GM12875 (cell line): ENCODE results near the gene LSM3.
A peak's percentile ranks its signal among the peaks of the same experiment; 100 is the strongest.

Source experiments
- H3K4me3 ChIP-seq: one replicate; pipeline ENCODE4 v1.5.1; 2011; ENCODE audit warnings: low read depth, low read length, control low read depth
- CTCF ChIP-seq: IDR thresholded peaks from 2 replicates; pipeline ENCODE4 v1.5.1; 2011; ENCODE audit warnings: low read depth, mild to moderate bottlenecking, control low read depth, inconsistent platforms, low read length, moderate library complexity, borderline replicate concordance; ENCODE audit not compliant: insufficient read depth

The LSM3 gene

GRCh38 chr3:14147617-14148016 is 31.0 kb upstream of the LSM3 start:
- no peak overlapping the region for H3K4me3 ChIP-seq
- no peak for TF ChIP-seq CTCF

GRCh38 chr3:14148041-14148985 is 30.3 kb upstream of the LSM3 start:
- no peak for TF ChIP-seq CTCF

DNA sequence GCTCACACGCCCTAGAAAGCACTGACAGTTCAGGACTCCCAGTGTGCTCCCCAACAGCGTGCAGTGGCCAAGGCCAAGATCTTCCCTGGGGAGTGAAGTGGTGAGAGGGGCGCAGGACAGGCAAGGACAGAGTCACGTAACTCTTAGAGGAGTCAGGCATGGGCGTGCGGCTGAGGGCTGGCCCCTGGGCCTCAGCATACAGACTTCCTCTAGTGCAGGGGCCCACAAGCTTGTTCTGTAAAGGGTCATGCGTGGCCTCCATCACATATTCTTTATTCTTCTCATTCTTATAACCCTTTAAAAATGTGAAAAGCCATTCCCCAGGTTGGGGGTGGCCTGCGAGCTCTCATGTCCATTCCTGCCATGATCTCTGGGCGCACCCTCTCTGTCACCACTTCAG is 28.5 kb upstream of the LSM3 start:
- no peak for TF ChIP-seq CTCF
- no peak overlapping the region for H3K4me3 ChIP-seq

More at GRCh38 chr3:14148041-14148985, 30.3 kb upstream of the LSM3 start:
- no peak overlapping the region for H3K4me3 ChIP-seq

- no peak overlapping the region for H3K4me3 ChIP-seq
- no peak for TF ChIP-seq CTCF
Measured at GRCh38 chr3:14150491-14151230, 28.0 kb upstream of the LSM3 start.

DNA sequence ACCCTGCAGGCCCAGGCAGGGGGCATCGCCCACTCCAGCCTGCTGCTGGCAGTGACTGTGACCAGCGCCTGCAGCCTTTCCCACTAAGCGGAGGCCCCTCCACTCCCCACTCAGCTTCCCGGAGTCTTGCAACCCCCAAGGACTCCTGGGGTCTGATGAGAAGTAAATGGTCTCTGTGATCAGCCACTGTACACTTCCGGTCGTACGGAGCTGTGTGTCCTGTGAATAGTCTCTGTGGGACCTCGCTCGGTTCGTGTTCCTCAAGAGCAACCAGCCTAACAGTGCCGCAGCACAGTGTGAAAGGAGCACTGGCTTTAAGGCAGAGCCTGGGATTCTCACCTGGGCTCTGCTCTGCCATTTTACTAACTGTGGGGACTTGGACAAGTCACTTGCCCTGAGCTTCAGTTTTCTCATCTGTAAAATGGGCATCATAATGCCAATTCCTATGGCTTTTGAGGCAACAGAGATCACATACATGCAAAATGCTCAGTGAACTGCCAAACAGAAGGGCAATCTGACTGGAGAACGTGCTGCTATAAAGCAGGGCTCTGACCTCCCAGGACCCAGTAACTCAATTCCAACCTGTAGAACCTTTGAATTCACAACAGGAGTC is 27.0 kb upstream of the LSM3 start:
- no peak for TF ChIP-seq CTCF
- H3K4me3 ChIP-seq = no peak overlapping the region

DNA sequence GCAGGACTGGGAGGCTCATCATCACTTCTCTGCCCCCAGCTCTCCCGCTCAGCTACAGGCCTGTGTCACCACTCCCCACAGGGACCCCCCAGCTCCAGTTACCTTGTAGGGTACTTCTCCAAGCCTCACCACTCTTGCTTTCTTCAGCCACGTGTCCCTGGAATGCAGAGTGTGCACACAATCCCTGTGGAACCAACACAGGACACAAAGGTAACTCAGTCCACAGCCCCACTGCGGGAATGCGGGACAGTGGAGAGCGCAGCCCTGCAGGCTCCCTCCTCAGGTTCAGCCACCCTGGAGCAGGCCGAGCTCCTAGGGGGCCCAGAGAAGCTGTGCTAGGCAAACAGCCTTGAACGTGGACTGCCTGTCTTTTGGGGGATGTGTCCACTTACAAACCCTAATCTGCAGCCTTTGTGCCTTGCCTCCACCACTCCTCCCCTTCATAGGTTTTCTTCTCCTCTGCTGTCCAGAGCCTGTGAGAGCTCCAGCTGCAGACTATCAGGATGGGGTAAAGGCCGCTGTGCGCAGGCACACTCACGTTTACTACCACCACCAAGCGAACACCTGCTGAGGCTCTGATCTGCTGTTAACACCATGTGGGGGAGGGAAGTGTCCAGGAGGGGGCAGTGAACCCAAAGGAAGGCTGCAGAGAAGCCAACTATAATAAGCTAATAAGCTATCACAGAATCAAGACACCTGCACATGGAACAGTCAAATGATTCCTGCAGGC is 26.2 kb upstream of the LSM3 start:
- 0 out of 2 replicates have a peak, but pooled peaks have one; percentile 11 for TF ChIP-seq CTCF
- H3K4me3 ChIP-seq = no peak overlapping the region
